HEK293 (cell line): ENCODE data around the gene SIK3.

ENCODE experiments used
- CTCF ChIA-PET: fragments of 350-600 bp; formaldehyde crosslinking; extraction: SDS; loops from one replicate; lab custom pipeline; 2021; ENCODE audit warnings: antibody characterized with exemption; lab: Yijun Ruan, JAX
- POLR2A ChIA-PET: fragments of 300-600 bp; formaldehyde crosslinking; extraction: SDS; loops from one replicate; lab custom pipeline; 2020; ENCODE audit warnings: antibody characterized with exemption, inconsistent platforms; lab: Yijun Ruan, JAX
- H3K27ac ChIP-seq: fragments of 200-500 bp; sonication (Bioruptor generic); 2 replicates; pipeline ENCODE4 v1.5.1; 2014; ENCODE audit warnings: low read depth, low read length, control low read depth, inconsistent platforms; ENCODE audit errors: extremely low read depth
- H3K36me3 ChIP-seq, 2 experiments: fragments of 200-500 bp in 1 of 2; sonication (Bioruptor generic) in 1 of 2; 1 replicate in 1 of 2; 2 replicates in 1 of 2; pipeline ENCODE4 v1.5.1; 2014 to 2017; ENCODE audit warnings: inconsistent platforms in 2 of 2, low read length in 2 of 2; ENCODE audit not compliant: control insufficient read depth in 2 of 2, insufficient read depth in 1 of 2
- H3K4me1 ChIP-seq: fragments of 200-500 bp; sonication (Bioruptor generic); 2 replicates; pipeline ENCODE4 v1.5.1; 2014; ENCODE audit warnings: mild to moderate bottlenecking, low read length, inconsistent platforms; ENCODE audit not compliant: control insufficient read depth, insufficient read depth
- H3K4me3 ChIP-seq: 2 replicates; pipeline ENCODE4 v1.5.1; 2011; ENCODE audit warnings: low read depth, mild to moderate bottlenecking, control low read depth, low read length, moderate library complexity
- H3K9me3 ChIP-seq: fragments of 200-500 bp; sonication (Bioruptor generic); 2 replicates; pipeline ENCODE4 v1.5.1; 2014; ENCODE audit warnings: low read depth, low read length, inconsistent platforms; ENCODE audit not compliant: control insufficient read depth, insufficient read depth
- HOXD13 ChIP-seq: sonication (generic); formaldehyde crosslinking; IDR thresholded peaks from 2 replicates; pipeline ENCODE4 v1.8.0; 2022; ENCODE audit warnings: missing genetic modification reagents, borderline replicate concordance
- TCF7L2 ChIP-seq: IDR thresholded peaks from 2 replicates; pipeline ENCODE4 v1.6.1; 2011; ENCODE audit warnings: low read depth, mild to moderate bottlenecking, inconsistent platforms, low read length, moderate library complexity, borderline replicate concordance
- YY1 ChIP-seq: fragments of 450-650 bp; formaldehyde crosslinking; IDR thresholded peaks from 2 replicates; pipeline ENCODE4 v1.5.1; 2018; ENCODE audit warnings: missing biosample characterization, missing genetic modification characterization
- ZFP37 ChIP-seq: fragments of 450-650 bp; formaldehyde crosslinking; IDR thresholded peaks from 2 replicates; pipeline ENCODE4 v1.5.1; 2016; ENCODE audit warnings: missing biosample characterization, missing genetic modification characterization
- ZNF133 ChIP-seq: fragments of 450-650 bp; formaldehyde crosslinking; IDR thresholded peaks from 2 replicates; pipeline ENCODE4 v1.5.1; 2016; ENCODE audit warnings: missing biosample characterization, missing genetic modification characterization
- ZNF155 ChIP-seq: fragments of 450-650 bp; formaldehyde crosslinking; IDR thresholded peaks from 2 replicates; pipeline ENCODE4 v1.5.1; 2016; ENCODE audit warnings: missing biosample characterization, missing genetic modification characterization
- ZNF184 ChIP-seq: fragments of 450-650 bp; IDR thresholded peaks from 2 replicates; pipeline ENCODE4 v1.5.1; 2018; ENCODE audit warnings: missing biosample characterization, mild to moderate bottlenecking, missing genetic modification characterization
- ZNF19 ChIP-seq: fragments of 450-650 bp; formaldehyde crosslinking; IDR thresholded peaks from 2 replicates; pipeline ENCODE4; 2016; ENCODE audit warnings: missing biosample characterization, missing genetic modification characterization, low read depth
- ZNF248 ChIP-seq: fragments of 450-650 bp; formaldehyde crosslinking; IDR thresholded peaks from 2 replicates; pipeline ENCODE4 v1.5.1; 2017; ENCODE audit warnings: missing biosample characterization, missing genetic modification characterization
- ZNF266 ChIP-seq: fragments of 450-650 bp; formaldehyde crosslinking; IDR thresholded peaks from 2 replicates; pipeline ENCODE4 v1.5.1; 2016; ENCODE audit warnings: missing biosample characterization, missing genetic modification characterization, low read depth
- ZNF354C ChIP-seq: fragments of 450-650 bp; formaldehyde crosslinking; IDR thresholded peaks from 2 replicates; pipeline ENCODE4 v1.5.1; 2016; ENCODE audit warnings: missing biosample characterization, missing genetic modification characterization, low read depth, borderline replicate concordance
- ZNF416 ChIP-seq: fragments of 450-650 bp; formaldehyde crosslinking; IDR thresholded peaks from 2 replicates; pipeline ENCODE4 v1.5.1; 2016; ENCODE audit warnings: missing biosample characterization, missing genetic modification characterization
- ZNF514 ChIP-seq: fragments of 450-650 bp; formaldehyde crosslinking; IDR thresholded peaks from 2 replicates; pipeline ENCODE4 v1.5.1; 2016; ENCODE audit warnings: missing biosample characterization, missing genetic modification characterization
- ZNF610 ChIP-seq: fragments of 450-650 bp; formaldehyde crosslinking; IDR thresholded peaks from 2 replicates; pipeline ENCODE4 v1.5.1; 2016; ENCODE audit warnings: missing biosample characterization, missing genetic modification characterization, borderline replicate concordance
- ZNF791 ChIP-seq: fragments of 450-650 bp; formaldehyde crosslinking; IDR thresholded peaks from 2 replicates; pipeline ENCODE4 v1.5.1; 2016; ENCODE audit warnings: missing biosample characterization, missing genetic modification characterization
- ZNF843 ChIP-seq: fragments of 450-650 bp; formaldehyde crosslinking; IDR thresholded peaks from 2 replicates; pipeline ENCODE4 v1.5.1; 2016; ENCODE audit warnings: missing biosample characterization, missing genetic modification characterization
- TF ChIP-seq, protein P1 (sequence below): fragments of 450-650 bp; formaldehyde crosslinking; IDR thresholded peaks from 2 replicates; pipeline ENCODE4; 2016; ENCODE audit warnings: missing biosample characterization, missing genetic modification characterization
- TF ChIP-seq, protein P2 (sequence below): fragments of 450-650 bp; formaldehyde crosslinking; IDR thresholded peaks from 2 replicates; pipeline ENCODE4 v1.5.1; 2017; ENCODE audit warnings: missing biosample characterization, mild to moderate bottlenecking, missing genetic modification characterization, moderate library complexity
- TF ChIP-seq, protein P3 (sequence below): fragments of 450-650 bp; formaldehyde crosslinking; IDR thresholded peaks from 2 replicates; pipeline ENCODE4 v1.5.1; 2016; ENCODE audit warnings: missing biosample characterization, missing genetic modification characterization
- TF ChIP-seq, protein P4 (sequence below): fragments of 450-650 bp; formaldehyde crosslinking; IDR thresholded peaks from 2 replicates; pipeline ENCODE4 v1.5.1; 2016; ENCODE audit warnings: missing biosample characterization, missing genetic modification characterization
- TF ChIP-seq, protein P5 (sequence below): fragments of 450-650 bp; formaldehyde crosslinking; IDR thresholded peaks from 2 replicates; pipeline ENCODE4 v1.5.1; 2016; ENCODE audit warnings: missing biosample characterization, missing genetic modification characterization
- TF ChIP-seq, protein P6 (sequence below): fragments of 450-650 bp; formaldehyde crosslinking; IDR thresholded peaks from 2 replicates; pipeline ENCODE4 v1.5.1; 2017; ENCODE audit warnings: missing biosample characterization, missing genetic modification characterization

The SIK3 gene

GRCh38 chr11:116964269-116964668 lies 134.0 kb downstream of the SIK3 start:
- POLR2A ChIA-PET = no interaction called here

GRCh38 chr11:116963813-116964212 lies 134.4 kb downstream of the SIK3 start:
- no peak overlapping the region for H3K27ac ChIP-seq
- ChIA-PET CTCF (interaction anchor here (0.6 kb wide), 1 partner anchor 142 kb away, joined by 3 read pairs; no protein-coding TSS in a partner anchor), POLR2A (no interaction called here)
- no peak for TF ChIP-seq ZNF155 (tag by site-specific recombination)
- TF ChIP-seq ZNF133 (tag by site-specific recombination) = no peak
- TF ChIP-seq HOXD13 = no peak
- TF ChIP-seq ZNF514 = no peak
- TF ChIP-seq, protein P1, sequence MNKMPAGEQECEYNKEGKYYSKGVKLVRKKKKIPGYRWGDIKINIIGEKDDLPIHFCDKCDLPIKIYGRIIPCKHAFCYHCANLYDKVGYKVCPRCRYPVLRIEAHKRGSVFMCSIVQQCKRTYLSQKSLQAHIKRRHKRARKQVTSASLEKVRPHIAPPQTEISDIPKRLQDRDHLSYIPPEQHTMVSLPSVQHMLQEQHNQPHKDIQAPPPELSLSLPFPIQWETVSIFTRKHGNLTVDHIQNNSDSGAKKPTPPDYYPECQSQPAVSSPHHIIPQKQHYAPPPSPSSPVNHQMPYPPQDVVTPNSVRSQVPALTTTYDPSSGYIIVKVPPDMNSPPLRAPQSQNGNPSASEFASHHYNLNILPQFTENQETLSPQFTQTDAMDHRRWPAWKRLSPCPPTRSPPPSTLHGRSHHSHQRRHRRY (tag by site-specific recombination) = no peak
- TF ChIP-seq ZNF791 (tag by site-specific recombination) = no peak
- TF ChIP-seq, protein P2, sequence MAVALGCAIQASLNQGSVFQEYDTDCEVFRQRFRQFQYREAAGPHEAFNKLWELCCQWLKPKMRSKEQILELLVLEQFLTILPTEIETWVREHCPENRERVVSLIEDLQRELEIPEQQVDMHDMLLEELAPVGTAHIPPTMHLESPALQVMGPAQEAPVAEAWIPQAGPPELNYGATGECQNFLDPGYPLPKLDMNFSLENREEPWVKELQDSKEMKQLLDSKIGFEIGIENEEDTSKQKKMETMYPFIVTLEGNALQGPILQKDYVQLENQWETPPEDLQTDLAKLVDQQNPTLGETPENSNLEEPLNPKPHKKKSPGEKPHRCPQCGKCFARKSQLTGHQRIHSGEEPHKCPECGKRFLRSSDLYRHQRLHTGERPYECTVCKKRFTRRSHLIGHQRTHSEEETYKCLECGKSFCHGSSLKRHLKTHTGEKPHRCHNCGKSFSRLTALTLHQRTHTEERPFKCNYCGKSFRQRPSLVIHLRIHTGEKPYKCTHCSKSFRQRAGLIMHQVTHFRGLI (tag by site-specific recombination) = no peak
- TF ChIP-seq ZNF610 = no peak
- TF ChIP-seq TCF7L2 = no peak
- TF ChIP-seq ZNF184 (tag by site-specific recombination) = no peak
- TF ChIP-seq ZNF843 (tag by site-specific recombination) = no peak
- no peak for TF ChIP-seq ZFP37 (tag by site-specific recombination)
- no peak for TF ChIP-seq ZNF416 (tag by site-specific recombination)
- TF ChIP-seq ZNF266 (tag by site-specific recombination) = no peak
- no peak overlapping the region for H3K4me3 ChIP-seq
- no peaks in the 10 kb centered on the region for H3K36me3 ChIP-seq
- H3K4me1 ChIP-seq = peaks cover 3% of the 10 kb centered on the region
- no peaks in the 10 kb centered on the region for H3K9me3 ChIP-seq

More at GRCh38 chr11:116964269-116964668, 134.0 kb downstream of the SIK3 start:
- CTCF ChIA-PET = interaction anchor here (0.6 kb wide), 2 partner anchors 9 to 141 kb away, joined by 3 read pairs; no protein-coding TSS in a partner anchor
- TF ChIP-seq ZNF354C = no peak
- no peak for TF ChIP-seq ZNF19 (tag by site-specific recombination)
- TF ChIP-seq, protein P3, sequence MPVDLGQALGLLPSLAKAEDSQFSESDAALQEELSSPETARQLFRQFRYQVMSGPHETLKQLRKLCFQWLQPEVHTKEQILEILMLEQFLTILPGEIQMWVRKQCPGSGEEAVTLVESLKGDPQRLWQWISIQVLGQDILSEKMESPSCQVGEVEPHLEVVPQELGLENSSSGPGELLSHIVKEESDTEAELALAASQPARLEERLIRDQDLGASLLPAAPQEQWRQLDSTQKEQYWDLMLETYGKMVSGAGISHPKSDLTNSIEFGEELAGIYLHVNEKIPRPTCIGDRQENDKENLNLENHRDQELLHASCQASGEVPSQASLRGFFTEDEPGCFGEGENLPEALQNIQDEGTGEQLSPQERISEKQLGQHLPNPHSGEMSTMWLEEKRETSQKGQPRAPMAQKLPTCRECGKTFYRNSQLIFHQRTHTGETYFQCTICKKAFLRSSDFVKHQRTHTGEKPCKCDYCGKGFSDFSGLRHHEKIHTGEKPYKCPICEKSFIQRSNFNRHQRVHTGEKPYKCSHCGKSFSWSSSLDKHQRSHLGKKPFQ = no peak
- TF ChIP-seq ZNF248 (tag by site-specific recombination) = no peak
- TF ChIP-seq, protein P4, sequence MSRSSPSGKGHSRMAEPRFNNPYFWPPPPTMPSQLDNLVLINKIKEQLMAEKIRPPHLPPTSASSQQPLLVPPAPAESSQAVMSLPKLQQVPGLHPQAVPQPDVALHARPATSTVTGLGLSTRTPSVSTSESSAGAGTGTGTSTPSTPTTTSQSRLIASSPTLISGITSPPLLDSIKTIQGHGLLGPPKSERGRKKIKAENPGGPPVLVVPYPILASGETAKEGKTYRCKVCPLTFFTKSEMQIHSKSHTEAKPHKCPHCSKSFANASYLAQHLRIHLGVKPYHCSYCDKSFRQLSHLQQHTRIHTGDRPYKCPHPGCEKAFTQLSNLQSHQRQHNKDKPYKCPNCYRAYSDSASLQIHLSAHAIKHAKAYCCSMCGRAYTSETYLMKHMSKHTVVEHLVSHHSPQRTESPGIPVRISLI = no peak
- TF ChIP-seq, protein P5, sequence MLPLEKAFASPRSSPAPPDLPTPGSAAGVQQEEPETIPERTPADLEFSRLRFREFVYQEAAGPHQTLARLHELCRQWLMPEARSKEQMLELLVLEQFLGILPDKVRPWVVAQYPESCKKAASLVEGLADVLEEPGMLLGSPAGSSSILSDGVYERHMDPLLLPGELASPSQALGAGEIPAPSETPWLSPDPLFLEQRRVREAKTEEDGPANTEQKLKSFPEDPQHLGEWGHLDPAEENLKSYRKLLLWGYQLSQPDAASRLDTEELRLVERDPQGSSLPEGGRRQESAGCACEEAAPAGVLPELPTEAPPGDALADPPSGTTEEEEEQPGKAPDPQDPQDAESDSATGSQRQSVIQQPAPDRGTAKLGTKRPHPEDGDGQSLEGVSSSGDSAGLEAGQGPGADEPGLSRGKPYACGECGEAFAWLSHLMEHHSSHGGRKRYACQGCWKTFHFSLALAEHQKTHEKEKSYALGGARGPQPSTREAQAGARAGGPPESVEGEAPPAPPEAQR (tag by site-specific recombination) = no peak
- no peak for TF ChIP-seq YY1 (tag by site-specific recombination)
- TF ChIP-seq, protein P6, sequence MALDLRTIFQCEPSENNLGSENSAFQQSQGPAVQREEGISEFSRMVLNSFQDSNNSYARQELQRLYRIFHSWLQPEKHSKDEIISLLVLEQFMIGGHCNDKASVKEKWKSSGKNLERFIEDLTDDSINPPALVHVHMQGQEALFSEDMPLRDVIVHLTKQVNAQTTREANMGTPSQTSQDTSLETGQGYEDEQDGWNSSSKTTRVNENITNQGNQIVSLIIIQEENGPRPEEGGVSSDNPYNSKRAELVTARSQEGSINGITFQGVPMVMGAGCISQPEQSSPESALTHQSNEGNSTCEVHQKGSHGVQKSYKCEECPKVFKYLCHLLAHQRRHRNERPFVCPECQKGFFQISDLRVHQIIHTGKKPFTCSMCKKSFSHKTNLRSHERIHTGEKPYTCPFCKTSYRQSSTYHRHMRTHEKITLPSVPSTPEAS = no peak
- peaks cover 3% of the 10 kb centered on the region for H3K4me1 ChIP-seq
- no peaks in the 10 kb centered on the region for H3K9me3 ChIP-seq
- H3K36me3 ChIP-seq = no peaks in the 10 kb centered on the region
- no peak overlapping the region for H3K4me3 ChIP-seq
- no peak overlapping the region for H3K27ac ChIP-seq
